GM19035 (cell line): Measurements from ENCODE around the gene TAF3.

Experiments
- ATAC-seq: cut with Tn5 transposase; IDR thresholded peaks from one replicate; pipeline ENCODE4 v1.9.1; 2021; ENCODE audit not compliant: unreplicated experiment

Gene TAF3

DNA sequence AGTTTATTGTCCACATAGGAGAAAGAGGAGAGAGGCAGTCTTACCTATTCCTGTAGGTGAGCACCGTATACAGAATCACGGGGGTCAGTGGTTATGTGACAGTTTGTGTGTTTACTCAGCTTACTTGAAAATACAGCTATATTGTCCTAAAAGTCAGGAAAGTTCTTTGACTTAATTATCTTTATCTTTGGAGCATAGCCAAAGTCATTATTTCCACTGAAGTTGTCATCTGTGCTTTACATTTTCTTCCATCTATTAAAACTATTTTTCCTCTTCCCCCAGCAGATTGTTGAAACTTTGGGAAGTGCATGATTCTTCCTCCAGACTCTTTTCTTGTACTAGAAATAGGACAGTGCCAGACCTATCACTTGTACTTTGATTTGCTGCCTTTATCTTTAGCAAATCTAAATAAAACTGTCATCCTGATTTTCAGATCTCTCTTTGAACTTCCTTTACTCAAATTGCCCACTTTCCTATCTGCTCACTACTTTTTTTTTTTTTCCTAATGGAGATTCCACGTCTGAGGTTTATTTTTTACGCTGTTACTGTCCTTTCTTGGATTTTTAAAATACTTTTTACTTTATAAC lies 58.3 kb downstream of the TAF3 start:
- no peak for ATAC-seq

DNA sequence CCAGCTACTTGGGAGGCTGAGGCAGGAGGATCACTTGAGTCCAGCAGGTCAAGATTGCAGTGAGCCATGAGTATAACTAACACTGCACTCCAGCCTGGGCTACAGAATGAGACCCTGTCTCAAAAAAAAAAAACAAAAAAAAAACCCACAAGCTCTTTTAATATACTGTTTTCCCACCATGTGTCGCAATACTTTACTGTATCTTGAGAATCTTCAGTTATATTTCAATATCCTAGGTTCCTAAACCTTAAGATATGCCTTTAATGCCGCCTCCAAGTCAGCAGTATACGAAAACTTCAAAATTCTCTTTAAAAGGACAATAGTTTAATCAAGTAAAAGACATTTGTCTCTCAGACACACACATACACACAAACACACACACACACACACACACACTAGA lies 62.8 kb downstream of the TAF3 start:
- no peak for ATAC-seq

DNA sequence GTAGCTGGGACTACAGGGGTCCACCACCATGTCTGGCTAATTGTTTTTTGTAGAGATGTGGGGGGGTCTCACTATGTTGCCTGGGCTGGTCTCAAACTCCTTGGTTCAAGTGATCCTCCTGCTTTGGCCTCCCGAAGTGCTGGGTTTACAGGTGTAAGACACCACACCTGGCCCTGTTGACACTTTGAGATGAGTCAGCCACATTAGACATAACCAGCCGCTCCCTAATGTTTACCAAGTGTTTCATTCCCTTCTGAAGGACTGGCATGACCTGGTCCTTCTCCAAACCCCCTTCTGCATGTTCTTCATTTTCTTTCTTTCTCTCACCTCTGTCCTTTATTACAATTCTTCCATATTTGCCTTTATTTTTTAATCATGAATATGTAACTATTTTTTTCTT lies 67.8 kb downstream of the TAF3 start:
- no peak for ATAC-seq

DNA sequence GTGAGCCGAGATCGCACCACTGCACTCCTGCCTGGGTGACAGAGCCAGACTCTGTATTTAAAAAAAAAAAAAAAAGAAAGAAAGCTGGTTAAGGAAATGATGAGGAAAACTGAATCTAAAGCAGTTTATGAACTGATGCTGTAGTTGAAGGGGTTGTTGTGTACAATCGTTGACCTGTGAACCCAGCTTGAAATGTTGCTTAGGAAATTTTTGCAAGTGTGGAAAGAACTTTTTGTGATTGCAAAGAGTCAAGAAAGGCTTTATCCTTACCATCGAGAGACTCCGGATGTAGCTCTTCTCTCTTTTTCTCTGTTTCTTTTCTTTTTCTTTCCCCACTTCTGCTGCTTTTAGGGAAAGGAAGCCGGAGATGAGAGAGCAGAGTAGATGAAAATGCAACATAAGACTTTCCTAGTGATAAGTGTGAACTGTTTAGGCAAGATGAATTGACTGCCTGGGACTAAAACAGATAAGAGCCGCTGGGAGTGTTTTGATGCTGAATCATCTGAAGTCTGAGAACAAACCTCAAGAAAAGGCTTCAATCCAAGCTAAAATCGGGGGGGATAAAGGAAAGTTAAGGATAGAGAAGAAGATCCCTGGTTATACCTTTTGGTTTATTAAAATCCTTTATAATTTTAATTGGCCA lies 69.0 kb downstream of the TAF3 start:
- ATAC-seq, result no peak

DNA sequence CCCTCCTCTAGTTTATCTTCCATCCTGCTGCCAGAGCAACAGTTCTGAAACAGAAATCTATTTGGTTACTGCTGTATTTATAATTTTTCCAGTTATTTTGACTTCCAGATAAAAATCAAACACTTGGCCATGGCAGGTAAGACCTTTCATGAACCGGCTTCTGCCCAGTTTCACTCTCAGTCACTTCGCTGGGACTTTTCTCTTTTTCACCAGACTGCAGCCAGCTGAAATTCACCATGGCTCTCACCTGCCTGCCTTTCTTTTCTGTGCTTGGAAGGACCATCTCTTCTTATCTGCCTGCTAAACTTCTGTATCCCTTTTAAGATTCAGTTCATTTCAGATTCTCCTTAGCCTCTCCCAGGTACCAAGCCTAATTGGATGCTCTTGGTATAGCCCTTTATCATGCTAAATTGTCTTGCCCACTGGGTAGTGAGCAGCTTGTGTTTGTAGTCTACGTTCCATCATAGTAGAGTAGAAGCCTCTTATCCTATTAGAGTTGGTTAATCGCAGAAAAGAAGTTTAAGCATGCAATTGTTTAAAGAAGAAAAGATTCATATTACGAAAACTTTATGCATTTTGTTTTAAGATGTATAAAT lies 71.7 kb downstream of the TAF3 start:
- no peak for ATAC-seq

DNA sequence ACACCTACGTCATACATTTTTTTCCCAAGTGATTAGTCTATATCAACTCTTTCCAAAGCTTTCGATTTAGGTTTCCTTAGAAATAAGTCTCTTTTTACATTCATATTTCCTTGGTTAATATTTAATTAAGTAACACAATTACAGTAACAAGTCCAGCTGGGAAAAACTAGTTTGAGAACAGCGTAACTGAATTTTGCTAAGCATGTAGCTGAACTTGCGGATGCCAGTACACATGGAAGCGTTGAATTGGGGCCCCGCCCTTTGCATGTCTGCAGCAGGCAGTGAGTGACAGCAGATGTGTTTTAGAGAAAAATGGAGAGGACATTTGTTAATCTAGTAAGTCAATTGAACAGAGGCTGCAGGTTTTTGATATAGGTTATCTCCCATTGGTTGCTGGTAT lies 72.5 kb downstream of the TAF3 start:
- ATAC-seq, result no peak

DNA sequence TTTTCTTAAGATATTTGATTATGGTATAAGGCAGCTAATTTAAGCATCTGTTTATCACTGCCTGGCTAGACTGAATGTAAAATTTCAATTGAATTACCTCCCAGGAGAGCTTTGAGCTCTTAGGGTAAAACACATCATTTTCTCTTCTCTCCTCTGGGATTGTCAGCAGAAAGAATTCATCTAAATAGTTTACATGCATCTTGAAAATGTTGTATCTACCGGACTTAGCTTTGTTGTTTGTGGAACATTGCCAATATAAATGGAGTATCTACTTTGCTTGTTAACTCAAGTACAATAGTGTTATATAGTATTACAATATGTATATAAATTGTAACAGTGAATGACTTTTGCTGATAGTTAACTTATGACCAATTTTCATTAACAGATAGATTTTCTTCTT lies 73.3 kb downstream of the TAF3 start:
- no peak for ATAC-seq

DNA sequence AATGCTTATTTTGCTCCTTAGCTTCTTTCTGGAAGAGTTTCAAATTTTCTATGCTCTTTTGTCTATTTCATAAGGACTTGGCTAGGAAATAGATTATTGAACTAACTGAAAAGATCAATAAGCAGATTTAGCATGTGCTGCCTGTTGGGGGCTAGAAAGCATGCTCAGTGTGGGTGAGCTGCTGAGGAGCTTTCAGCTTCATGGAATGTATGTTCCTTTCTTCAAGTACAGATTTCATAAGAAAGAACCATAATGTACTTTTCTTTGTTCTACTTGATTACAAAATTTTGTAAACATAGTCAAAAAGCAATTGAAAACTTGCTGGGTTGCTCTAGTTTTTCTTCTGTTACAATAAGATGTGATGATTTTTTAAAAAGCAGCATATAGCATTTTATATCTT lies 73.8 kb downstream of the TAF3 start:
- ATAC-seq, result no peak

DNA sequence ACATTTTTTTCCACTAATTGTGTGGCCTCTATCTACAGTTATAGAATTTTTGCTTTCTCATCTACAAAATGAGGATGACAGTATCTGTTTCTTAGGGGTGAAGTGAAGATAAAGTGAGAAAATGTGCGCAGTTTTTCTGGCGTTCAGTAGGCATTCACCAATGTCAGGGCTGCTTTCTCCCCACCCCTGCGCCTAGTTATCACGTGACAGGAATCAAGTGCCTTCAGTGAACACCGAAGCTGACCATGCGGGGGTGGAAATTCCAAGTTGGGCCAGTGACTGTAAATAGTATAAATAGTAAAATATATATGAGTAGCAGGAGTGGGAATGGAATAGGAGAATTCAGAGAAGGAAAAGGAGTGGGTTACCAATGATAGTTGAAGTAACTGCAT lies 77.4 kb downstream of the TAF3 start:
- ATAC-seq, result no peak

DNA sequence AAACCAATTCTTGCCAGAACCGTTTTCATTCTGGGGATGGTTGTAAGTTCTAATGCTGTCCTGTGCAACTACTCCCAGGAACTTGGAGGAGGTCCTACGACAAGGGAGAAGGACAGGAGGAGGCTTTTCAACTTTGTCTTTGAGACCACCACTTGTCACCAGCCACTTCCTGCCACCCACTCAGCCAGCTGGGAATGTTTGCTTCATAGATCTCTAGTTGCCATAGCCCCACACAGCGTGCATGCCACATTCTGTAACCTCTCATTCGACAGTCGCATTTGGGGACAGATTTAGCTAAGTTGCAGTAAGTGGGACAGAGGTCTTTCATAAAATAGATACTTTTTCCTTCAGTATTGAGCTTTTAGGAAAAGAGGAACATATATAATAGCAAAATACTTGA lies 78.0 kb downstream of the TAF3 start:
- ATAC-seq, result no peak

DNA sequence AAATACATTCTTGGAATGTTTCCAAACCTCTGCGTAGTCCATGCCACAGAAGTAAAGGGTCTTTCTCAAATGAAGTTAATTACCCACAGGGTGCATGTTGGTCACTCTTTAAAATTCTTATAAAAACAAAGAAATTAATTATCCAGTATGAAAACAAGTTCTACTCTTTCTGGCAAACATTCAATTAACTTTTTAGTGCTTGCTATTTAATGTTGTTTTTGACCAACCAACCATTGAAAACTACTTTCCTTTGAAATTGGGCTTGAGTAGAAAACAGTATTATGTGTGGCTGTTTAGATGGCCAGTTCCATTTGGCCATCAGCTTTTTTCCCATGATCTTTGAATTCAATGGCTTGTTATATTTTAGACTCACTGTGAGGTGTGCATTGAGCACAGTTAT lies 83.0 kb downstream of the TAF3 start:
- no peak for ATAC-seq

DNA sequence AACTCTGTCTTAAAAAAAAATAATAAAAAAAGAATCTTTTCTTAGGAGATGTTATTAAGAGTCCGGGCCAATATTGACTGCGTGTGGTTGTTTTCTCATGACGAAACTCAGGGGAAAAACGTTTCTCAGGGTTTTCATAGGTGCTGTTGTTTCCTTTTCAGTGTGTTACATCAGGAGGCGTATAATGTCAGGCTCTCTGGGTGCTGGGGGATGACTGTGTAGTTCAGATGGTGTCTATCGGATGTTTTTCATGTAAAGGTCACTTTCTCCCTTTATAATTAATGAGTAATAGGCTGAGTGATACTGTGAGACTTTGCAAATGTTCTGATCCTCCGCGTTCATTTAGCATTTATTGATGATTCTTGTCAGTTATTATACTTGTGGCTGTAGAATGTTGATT lies 84.1 kb downstream of the TAF3 start:
- no peak for ATAC-seq

DNA sequence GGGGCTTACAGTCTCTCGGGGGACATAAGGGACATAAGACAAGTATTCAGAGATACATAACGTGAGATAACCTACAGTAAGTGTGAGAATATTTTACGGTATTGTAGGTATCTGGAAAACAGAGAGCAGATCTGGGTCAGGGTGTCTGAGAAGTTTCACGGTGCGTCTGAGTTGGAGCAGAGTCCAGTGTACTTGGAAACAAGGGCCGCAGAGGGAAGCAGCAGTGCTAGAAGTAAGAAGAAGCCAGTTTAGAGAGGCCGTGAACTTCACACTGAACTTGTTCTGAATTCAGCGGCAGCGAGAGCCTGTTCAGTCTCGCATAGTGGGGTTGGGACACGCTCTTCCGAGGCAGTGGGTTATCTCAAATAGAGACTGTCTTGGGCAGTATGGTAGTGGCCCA lies 85.5 kb downstream of the TAF3 start:
- ATAC-seq, result no peak

DNA sequence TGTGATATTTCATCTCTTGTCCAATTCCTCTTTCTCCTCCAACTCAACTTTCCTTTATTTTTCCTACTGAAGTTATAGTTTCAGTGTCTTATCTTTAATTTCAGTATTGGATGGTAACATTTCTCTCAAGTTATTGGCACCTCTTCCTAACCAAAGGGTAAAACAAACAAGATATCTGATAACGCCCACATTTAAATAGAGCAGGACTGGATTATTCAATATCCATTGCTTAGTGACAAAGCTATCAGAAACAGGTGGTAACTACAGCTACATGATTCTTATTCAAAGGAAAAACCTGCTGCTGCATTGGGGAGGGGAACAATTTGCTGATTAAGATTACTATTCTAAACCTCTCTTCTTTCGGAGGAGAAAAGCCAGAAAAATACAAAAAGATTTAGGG lies 87.8 kb downstream of the TAF3 start:
- no peak for ATAC-seq

DNA sequence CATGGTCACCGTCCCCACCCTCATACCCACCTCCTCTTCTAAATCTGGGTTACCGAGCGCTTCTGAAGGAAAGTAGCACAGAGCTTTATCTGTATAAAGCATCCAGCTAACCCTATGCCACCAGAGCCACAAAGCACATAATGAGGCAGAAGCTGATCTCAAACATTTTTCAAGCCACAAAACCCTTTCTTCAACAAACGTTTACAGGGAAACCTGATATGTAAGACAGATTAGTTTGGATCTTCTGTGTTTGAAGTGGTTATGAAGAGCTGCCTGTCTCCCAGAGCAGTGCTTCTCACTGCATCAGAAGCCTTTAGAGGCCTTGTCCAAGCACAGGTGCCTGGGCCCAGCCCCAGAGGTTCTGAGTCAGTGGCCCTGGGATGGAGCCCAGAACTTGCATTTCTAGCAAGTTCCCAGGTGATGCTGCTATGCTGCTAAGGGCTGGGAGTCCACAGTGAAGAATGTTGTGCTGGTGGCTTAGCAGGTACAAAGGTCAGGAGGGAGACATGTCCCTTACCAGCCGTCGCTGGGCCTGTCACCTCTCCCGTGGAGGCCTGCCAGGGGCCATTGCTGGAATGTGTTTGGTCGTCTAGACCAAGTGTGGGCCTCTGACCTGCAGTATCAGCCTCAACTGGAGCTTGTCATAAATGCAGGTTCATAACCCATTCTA lies 90.4 kb downstream of the TAF3 start:
- ATAC-seq, result no peak

DNA sequence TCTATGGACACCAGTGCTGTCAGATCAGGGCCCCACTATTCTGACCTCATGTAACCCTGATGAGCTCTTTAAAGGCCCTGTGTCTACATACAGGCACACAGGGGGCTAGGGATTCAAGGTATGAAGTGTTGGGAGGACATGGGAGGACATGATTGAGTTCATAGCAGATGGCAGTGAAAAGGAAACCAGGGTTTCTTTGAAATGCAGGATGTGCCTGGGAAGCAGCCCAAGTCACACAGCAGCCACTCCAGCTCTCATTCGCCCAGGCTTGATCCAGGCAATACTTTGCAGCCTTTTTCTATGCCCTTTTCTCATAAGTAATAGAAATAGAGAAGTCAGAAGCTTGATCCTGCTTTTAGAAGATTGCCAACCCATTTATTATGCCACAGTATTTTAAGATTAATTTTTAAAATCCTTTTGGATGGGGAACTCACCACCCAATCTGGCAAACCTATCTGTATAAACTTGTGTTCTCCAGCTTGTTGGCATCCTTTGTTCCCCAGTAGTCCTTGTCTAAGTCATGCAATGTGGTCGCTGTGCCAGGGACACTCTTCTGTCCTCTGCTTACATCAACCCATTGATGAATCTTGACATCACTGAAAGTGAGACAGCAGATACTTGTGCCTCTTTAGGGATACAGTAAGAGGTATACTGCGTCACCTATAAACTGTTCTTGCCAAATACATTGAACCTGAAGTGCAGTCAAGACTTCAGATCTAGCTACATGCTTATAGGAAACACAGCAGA lies 95.0 kb downstream of the TAF3 start:
- ATAC-seq, result no peak

DNA sequence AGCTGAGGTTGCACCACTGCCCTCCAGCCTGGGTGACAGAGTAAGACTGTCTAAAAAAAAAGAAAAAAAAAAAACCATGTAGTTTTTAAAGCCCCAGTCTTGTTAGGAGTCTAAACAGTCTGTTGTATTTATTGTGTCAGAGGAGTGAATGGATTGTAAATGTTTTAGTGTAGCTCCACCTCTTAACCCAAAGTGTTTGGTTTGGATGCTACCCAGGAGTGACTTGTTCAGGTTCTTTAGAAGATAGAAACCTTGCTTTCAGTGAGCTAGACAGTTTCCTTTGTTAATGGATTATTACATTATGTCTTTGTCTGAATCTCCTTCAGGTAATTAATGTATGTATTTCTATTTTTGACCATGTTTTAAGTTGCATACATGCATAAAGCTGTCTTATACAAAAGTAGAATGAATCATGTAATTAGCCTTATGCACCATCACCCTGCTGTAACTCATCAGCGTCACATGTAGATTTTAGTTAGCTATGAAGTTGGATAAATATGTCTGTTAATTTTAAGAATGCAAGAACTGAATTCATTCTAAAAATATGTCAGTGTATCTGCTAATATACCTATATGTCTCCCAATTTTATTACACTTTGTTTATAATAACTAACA lies 97.7 kb downstream of the TAF3 start:
- no peak for ATAC-seq

DNA sequence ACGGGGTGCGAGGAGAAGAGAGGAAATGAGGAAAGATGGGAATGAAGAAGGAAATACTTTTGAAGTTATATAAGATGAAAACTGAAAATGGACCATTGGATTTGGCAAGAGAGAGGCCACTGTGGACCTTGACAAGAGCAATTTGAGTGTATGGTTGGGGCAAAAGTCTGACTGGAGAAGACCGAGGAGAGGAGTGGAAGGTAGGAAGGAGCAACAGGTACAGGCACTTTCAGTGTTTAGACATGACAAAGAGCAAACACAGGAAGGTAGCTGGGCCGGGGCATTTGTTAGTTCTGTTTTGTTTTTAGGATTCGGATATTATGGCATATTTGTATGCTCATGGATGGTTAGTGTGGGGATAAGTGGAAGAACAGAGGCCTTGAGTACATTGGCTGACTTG lies 99.4 kb downstream of the TAF3 start:
- ATAC-seq, result no peak

DNA sequence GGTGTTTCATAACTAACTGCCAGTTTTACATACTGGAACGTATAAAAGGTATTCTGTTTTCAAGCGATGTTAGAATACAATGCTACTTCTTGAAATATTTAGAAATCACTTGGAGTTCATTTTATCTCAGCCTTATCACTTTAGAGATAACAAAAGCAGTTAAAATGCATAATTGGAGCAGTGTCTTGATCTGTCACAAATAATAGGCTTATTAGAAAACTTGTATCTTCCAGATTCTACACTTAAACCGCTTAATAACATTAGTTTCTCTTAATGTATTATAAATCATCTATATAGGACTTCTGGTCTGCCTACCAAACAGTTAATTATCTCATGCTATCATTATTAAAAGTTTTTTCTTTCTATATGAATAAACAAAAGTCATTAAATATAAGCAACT lies 104.4 kb downstream of the TAF3 start:
- ATAC-seq, result no peak

DNA sequence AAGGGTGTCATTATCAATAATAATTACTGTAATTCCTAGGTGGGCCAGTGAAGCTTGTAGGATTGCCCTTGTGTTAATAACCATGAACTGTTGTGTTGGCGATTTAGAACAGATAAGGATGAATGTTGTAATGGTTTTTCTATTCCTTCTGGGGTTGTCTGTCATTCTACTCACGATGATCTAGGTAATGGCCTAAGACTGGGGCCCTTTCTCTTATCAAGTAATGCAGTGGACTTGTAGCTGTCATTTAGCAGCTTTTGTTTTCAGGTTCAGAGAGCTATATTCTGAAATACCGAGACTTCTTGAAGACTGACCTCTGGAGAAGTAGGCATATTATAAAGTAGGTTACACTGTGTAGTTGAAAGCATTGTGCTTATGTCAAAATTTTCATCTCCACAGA lies 110.2 kb downstream of the TAF3 start:
- no peak for ATAC-seq

DNA sequence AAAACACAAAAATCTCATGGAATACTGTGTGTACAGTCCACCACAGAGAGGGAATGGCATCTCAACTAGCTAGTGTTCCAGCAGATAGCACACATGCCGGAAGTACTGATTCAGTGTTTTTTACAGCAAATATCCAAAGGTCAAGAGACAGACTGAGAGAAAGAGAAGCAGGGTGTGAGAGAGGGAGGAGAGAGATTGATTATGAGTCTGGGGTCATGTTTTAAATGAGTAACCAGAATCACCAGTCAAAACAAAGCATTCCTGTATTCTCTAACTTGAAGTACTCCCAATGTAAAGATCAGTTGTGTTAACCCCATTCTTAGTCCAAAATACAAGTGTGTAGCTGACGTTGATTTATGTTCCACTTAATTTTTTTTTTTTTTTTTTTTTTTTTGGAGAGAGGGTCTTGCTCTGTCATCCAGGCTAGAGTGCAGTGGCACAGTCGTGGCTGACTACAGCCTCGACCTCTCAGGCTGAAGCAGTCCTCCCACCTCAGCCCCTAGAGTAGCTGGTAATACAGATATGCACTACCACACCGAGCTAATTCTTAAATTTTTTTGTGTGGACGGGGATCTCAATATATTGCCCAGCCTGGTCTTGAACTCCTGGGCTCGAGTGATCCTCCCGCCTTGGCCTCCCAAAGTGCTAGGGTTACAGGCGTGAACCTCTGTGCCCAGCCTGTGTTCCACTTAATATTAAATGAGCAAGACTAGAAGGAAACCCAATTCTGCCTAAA lies 114.2 kb downstream of the TAF3 start:
- ATAC-seq, result no peak
